Esophagus muscularis mucosa (tissue), 4 donors: ENCODE results near the gene USP48. TPM values are rescaled to one million over a fixed set of nuclear protein-coding genes. Genes with fewer than 3 reads are reported as not detected.

Source experiments
- DNase-seq: peaks from one replicate; pipeline ENCODE4 v3.0.0-alpha.2; 2017; ENCODE audit errors: extremely low spot score
- H3K27ac ChIP-seq, 4 donors: fragments of 200-600 bp; sonication (generic); replicated peaks in 1 of 4; 1 replicate in 3 of 4; 2 replicates in 1 of 4; pipeline ENCODE4 v1.5.1; 2016 to 2019; ENCODE audit warnings: mild to moderate bottlenecking in 1 of 4
- H3K27me3 ChIP-seq, 4 donors: fragments of 200-600 bp; sonication (generic); one replicate each; pipeline versions ENCODE4 v1.5.1 to v1.6.0; 2016 to 2019
- H3K36me3 ChIP-seq, 4 donors: fragments of 200-600 bp; sonication (generic); one replicate each; pipeline ENCODE4 v1.5.1; 2016 to 2019
- H3K4me1 ChIP-seq, 4 donors: fragments of 200-600 bp; sonication (generic); one replicate each; pipeline ENCODE4 v1.5.1; 2016 to 2019
- H3K4me3 ChIP-seq, 4 donors: fragments of 200-600 bp; sonication (generic); 1 replicate in 2 of 4; 2 replicates in 2 of 4; pipeline ENCODE4 v1.5.1; 2016 to 2019; ENCODE audit warnings: mild to moderate bottlenecking in 4 of 4, moderate library complexity in 1 of 4
- H3K9me3 ChIP-seq, 4 donors: fragments of 200-600 bp; sonication (generic); 1 replicate in 3 of 4; 2 replicates in 1 of 4; pipeline ENCODE4 v1.5.1; 2016 to 2019
- CTCF ChIP-seq, 3 experiments: fragments of 200-600 bp in 2 of 3; fragments of 450-650 bp in 1 of 3; sonication (generic) in 2 of 3; IDR thresholded peaks; one replicate each; pipeline ENCODE4 v1.5.1; 2017 to 2019; ENCODE audit warnings: antibody characterized with exemption in 3 of 3, mild to moderate bottlenecking in 2 of 3, moderate library complexity in 1 of 3
- EP300 ChIP-seq: sonication (generic); formaldehyde crosslinking; IDR thresholded peaks from one replicate; pipeline ENCODE4 v1.6.1; 2017; ENCODE audit warnings: antibody characterized with exemption
- POLR2A ChIP-seq: fragments of 450-650 bp; IDR thresholded peaks from one replicate; pipeline ENCODE4 v1.6.1; 2017; ENCODE audit warnings: antibody characterized with exemption, moderate library complexity, mild to moderate bottlenecking, low read depth
- POLR2AphosphoS5 ChIP-seq, 2 donors: sonication (generic); formaldehyde crosslinking; IDR thresholded peaks; one replicate each; pipeline ENCODE4 v1.6.1; 2017; ENCODE audit warnings: antibody characterized with exemption in 2 of 2
- WGBS: methylation state at CpG from one replicate; pipeline ENCODE4 v1.1.5; 2018; 5-methylcytosine and 5-hydroxymethylcytosine counted together
- intact Hi-C: fragments of 100-400 bp; cut with DNase I; formaldehyde crosslinking; loops from one replicate; pipeline ENCODE4 v1.15.1; 2023
- total RNA-seq, 4 donors: library from RNA; depleted of rRNA; stranded (reverse); fragments of >200 nt; gene quantifications; one replicate each; pipeline versions ENCODE4 v1.1.0 to v1.2.1, GENCODE V29; 2016

Gene USP48
- total RNA-seq, 4 donors from 2014 or later = 29.3 to 46.5 (median 37.7) TPM

GRCh38 chr1:21815724-21816321 is 32.9 kb upstream of the USP48 start:
- H3K9me3 ChIP-seq = no peaks in the 10 kb centered on the region
- intact Hi-C loops = no loop called here
- DNase-seq = no peak
- no peak overlapping the region for H3K4me3 ChIP-seq
- peaks cover 0 to 15% (median 8%) of the 10 kb centered on the region in 4 donors for H3K27me3 ChIP-seq
- peaks cover 2 to 9% (median 4%) of the 10 kb centered on the region in 4 donors for H3K36me3 ChIP-seq
- TF ChIP-seq POLR2A (no peak), EP300 (no peak), POLR2AphosphoS5 (IDR thresholded peaks at IDR 0.05) (no peak), CTCF (IDR thresholded peaks at IDR 0.05) (no peak)
- peaks cover 7 to 22% (median 14%) of the 10 kb centered on the region in 4 donors for H3K4me1 ChIP-seq
- H3K27ac ChIP-seq = no peak overlapping the region
- WGBS = 60% methylated on average over 9 of the region's 12 CpGs

DNA sequence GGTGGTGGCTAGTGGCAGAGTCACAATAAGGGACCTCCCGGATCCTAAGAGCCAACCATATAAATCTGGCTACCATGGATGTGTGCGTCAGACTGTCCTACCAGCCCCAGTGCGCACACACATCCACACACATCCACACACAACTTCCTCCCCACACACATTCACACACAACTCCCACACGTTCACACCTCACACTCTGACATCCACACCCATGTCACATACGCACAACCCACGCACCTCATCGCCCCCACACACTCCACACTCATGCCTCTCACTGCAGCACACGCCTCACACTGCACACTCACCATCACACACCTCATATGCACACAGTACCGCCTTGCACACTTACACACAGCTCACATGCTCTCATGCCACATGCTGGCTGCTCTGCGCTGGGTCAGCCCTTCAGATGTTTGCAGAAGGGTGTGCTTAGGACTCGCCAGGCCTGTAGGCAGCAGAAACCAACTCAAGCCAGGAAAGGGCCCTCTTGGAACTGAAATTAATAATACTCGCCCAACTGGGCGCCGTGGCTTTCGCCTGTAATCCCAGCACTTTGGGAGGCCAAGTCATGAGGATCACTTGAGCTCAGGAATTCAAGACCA is 32.1 kb upstream of the USP48 start:
- peak overlapping the region in 1 of 4 donors; percentile 45 for H3K4me3 ChIP-seq
- H3K27ac ChIP-seq = no peak overlapping the region
- no peak for TF ChIP-seq POLR2A
- TF ChIP-seq EP300 = no peak
- no peak for TF ChIP-seq POLR2AphosphoS5 (IDR thresholded peaks at IDR 0.05)
- no peak for TF ChIP-seq CTCF (IDR thresholded peaks at IDR 0.05)
- no peak for DNase-seq
- intact Hi-C loops = no loop called here
- H3K27me3 ChIP-seq = peaks cover 0 to 15% (median 8%) of the 10 kb centered on the region in 4 donors
- WGBS = 92% methylated on average over 15 of the region's 15 CpGs
- H3K9me3 ChIP-seq = no peaks in the 10 kb centered on the region
- peaks cover 7 to 22% (median 14%) of the 10 kb centered on the region in 4 donors for H3K4me1 ChIP-seq
- peaks cover 0 to 4% (median 0%) of the 10 kb centered on the region in 4 donors for H3K36me3 ChIP-seq

GRCh38 chr1:21814241-21814918 is 31.4 kb upstream of the USP48 start:
- Histone ChIP-seq H3K27ac (no peak overlapping the region), H3K9me3 (no peaks in the 10 kb centered on the region), H3K27me3 (peaks cover 0 to 15% (median 8%) of the 10 kb centered on the region in 4 donors), H3K36me3 (no peaks in the 10 kb centered on the region), H3K4me1 (peaks cover 7 to 22% (median 14%) of the 10 kb centered on the region in 4 donors), H3K4me3 (peak overlapping the region; percentile 40 to 56 (median 46))
- TF ChIP-seq CTCF (IDR thresholded peaks at IDR 0.05) (peak; percentile 47 to 62 (median 55)), POLR2AphosphoS5 (IDR thresholded peaks at IDR 0.05) (no peak)
- DNase-seq = no peak
- intact Hi-C loops = no loop called here
- WGBS = 10% methylated on average over 41 of the region's 65 CpGs

- Histone ChIP-seq H3K36me3 (no peaks in the 10 kb centered on the region), H3K4me3 (no peak overlapping the region), H3K9me3 (no peaks in the 10 kb centered on the region), H3K27ac (no peak overlapping the region), H3K27me3 (peaks cover 0 to 15% (median 8%) of the 10 kb centered on the region in 4 donors), H3K4me1 (peaks cover 7 to 18% (median 13%) of the 10 kb centered on the region in 4 donors)
- WGBS = 91% methylated on average over 3 of the region's 3 CpGs
- TF ChIP-seq EP300 = no peak
- no peak for TF ChIP-seq POLR2A
- no peak for TF ChIP-seq POLR2AphosphoS5 (IDR thresholded peaks at IDR 0.05)
- TF ChIP-seq CTCF (IDR thresholded peaks at IDR 0.05) = no peak
- intact Hi-C loops = no loop called here
- DNase-seq = no peak
Measured at GRCh38 chr1:21813542-21813941, 30.6 kb upstream of the USP48 start.
